Measurements from ENCODE around the gene NLRP12.

DNA sequence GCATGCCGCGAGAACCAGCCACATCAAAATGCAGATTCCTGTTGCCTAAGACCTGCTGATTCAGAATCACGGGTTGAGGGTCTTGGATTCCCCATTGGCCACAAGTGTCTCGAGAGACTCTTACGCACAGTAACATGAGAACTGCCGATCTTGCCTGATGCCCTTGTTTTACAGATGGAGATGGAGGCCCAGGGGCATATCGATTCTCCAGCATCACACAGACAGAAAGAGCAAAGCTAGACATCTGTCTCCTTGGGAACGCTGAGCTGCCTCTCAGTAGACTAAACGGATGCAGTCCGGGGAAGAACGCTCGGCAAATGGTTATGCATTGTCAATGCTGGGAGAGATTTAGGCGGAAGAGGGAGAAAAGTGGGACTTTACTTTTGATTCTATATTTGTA is 5.4 kb downstream of the NLRP12 start:
- TF ChIP-seq POLR2A (IDR thresholded peaks at IDR 0.05; ENCODE audit: low read length) (no peak), GATA1 (IDR thresholded peaks at IDR 0.05; ENCODE audit: low read depth, low read length) (no peak)

Measured in erythroblast (primary cell).